GM10266 (cell line): ENCODE measurements around the gene NEURL1B.

Experiments
- DNase-seq: peaks from one replicate; pipeline ENCODE4 v3.0.0; 2012; ENCODE audit errors: extremely low spot score
- TF ChIP-seq, protein P1 (sequence below): IDR thresholded peaks from 2 replicates; pipeline ENCODE4 v1.5.1; 2012; ENCODE audit warnings: mild to moderate bottlenecking, low read depth; ENCODE audit not compliant: control insufficient read depth, insufficient read depth; ENCODE audit errors: missing control alignments

NEURL1B gene

GRCh38 chr5:172642926-172643871, 2.1 kb downstream of the NEURL1B start:
- DNase-seq = no peak

GRCh38 chr5:172644266-172644665, 3.2 kb downstream of the NEURL1B start:
- no peak for DNase-seq
- TF ChIP-seq, protein P1, sequence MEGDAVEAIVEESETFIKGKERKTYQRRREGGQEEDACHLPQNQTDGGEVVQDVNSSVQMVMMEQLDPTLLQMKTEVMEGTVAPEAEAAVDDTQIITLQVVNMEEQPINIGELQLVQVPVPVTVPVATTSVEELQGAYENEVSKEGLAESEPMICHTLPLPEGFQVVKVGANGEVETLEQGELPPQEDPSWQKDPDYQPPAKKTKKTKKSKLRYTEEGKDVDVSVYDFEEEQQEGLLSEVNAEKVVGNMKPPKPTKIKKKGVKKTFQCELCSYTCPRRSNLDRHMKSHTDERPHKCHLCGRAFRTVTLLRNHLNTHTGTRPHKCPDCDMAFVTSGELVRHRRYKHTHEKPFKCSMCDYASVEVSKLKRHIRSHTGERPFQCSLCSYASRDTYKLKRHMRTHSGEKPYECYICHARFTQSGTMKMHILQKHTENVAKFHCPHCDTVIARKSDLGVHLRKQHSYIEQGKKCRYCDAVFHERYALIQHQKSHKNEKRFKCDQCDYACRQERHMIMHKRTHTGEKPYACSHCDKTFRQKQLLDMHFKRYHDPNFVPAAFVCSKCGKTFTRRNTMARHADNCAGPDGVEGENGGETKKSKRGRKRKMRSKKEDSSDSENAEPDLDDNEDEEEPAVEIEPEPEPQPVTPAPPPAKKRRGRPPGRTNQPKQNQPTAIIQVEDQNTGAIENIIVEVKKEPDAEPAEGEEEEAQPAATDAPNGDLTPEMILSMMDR = no peak

More at GRCh38 chr5:172642926-172643871, 2.1 kb downstream of the NEURL1B start:
- TF ChIP-seq, protein P1 = no peak

DNA sequence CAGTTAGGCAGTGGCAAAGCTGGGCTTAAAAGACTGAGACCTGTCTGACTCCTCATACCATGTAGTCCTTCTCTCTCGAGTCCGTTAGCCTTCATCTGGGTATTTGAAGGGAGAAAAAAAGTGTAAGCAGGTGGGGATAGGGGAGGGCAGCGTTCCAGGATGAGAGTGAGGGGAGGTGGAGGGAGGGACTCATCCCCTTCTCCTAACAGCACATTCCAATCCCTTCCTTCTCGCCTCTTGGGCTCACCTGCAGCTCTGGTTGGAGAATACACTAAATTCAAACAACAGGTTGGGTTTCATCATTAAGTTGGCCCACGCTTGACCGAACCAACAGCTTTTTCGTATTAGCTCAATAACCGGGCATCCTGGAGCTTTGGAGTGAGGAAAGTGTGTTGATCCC, 3.6 kb downstream of the NEURL1B start:
- TF ChIP-seq, protein P1 = no peak
- no peak for DNase-seq

- TF ChIP-seq, protein P1 = no peak
- DNase-seq = no peak
Measured at GRCh38 chr5:172645271-172646055, 4.4 kb downstream of the NEURL1B start.

- DNase-seq = no peak
Measured at GRCh38 chr5:172646716-172647285, 5.7 kb downstream of the NEURL1B start.

GRCh38 chr5:172647352-172648012, 6.4 kb downstream of the NEURL1B start:
- TF ChIP-seq, protein P1 = no peak

More at GRCh38 chr5:172646716-172647285, 5.7 kb downstream of the NEURL1B start:
- TF ChIP-seq, protein P1 = no peak

More at GRCh38 chr5:172647352-172648012, 6.4 kb downstream of the NEURL1B start:
- no peak for DNase-seq
